ENCODE results near the gene IRF6.

Gene IRF6

GRCh38 chr1:209805875-209806760 lies at the start of gene IRF6:
Gene IRF6, minus strand, starts transcription at chr1:209806142. Its CDS starts 4,729 bp downstream, at chr1:209801413.
- no peak for TF ChIP-seq CTCF (IDR thresholded peaks at IDR 0.05; ENCODE audit: low read length, missing control alignments)

GRCh38 chr1:209855623-209856022 lies 49.7 kb upstream of the IRF6 start:
- no peak for TF ChIP-seq CTCF (IDR thresholded peaks at IDR 0.05; ENCODE audit: low read length, missing control alignments)
- DNase-seq (ENCODE audit: low read depth): no peak
- no peak overlapping the region for H3K4me3 ChIP-seq (replicated peaks; ENCODE audit: low read depth, low read length)

More at GRCh38 chr1:209805875-209806760, at the start of gene IRF6:
- H3K4me3 ChIP-seq (replicated peaks; ENCODE audit: low read depth, low read length): peak within 1 kb of the TSS; percentile 44
- peak; percentile 72 for DNase-seq (ENCODE audit: low read depth)

- no peak for DNase-seq (ENCODE audit: low read depth)
- H3K4me3 ChIP-seq (replicated peaks; ENCODE audit: low read depth, low read length): no peak overlapping the region
- no peak for TF ChIP-seq CTCF (IDR thresholded peaks at IDR 0.05; ENCODE audit: low read length, missing control alignments)
Measured at GRCh38 chr1:209855006-209855405, 49.1 kb upstream of the IRF6 start.

GRCh38 chr1:209854196-209854595 lies 48.3 kb upstream of the IRF6 start:
- TF ChIP-seq CTCF (IDR thresholded peaks at IDR 0.05; ENCODE audit: low read length, missing control alignments): no peak
- H3K4me3 ChIP-seq (replicated peaks; ENCODE audit: low read depth, low read length): no peak overlapping the region
- no peak for DNase-seq (ENCODE audit: low read depth)

- H3K4me3 ChIP-seq (replicated peaks; ENCODE audit: low read depth, low read length): no peak overlapping the region
- TF ChIP-seq CTCF (IDR thresholded peaks at IDR 0.05; ENCODE audit: low read length, missing control alignments): no peak
- no peak for DNase-seq (ENCODE audit: low read depth)
Measured at GRCh38 chr1:209853676-209854075, 47.7 kb upstream of the IRF6 start.

- peak; percentile 86 for TF ChIP-seq CTCF (IDR thresholded peaks at IDR 0.05; ENCODE audit: low read length, missing control alignments)
- DNase-seq (ENCODE audit: low read depth): peak; percentile 86
- no peak overlapping the region for H3K4me3 ChIP-seq (replicated peaks; ENCODE audit: low read depth, low read length)
Measured at GRCh38 chr1:209850342-209850979, 44.5 kb upstream of the IRF6 start.
